Vagina (tissue), 2 donors: Measurements from ENCODE around the gene PPM1A. TPM values are rescaled to one million over a fixed set of nuclear protein-coding genes. Genes with fewer than 3 reads are reported as not detected.

Source experiments
- DNase-seq, 2 donors: peaks; one replicate each; pipeline ENCODE4 v3.0.0-alpha.2; 2017; ENCODE audit errors: extremely low spot score in 2 of 2
- H3K27ac ChIP-seq: fragments of 200-600 bp; sonication (generic); one replicate; pipeline ENCODE4 v1.5.1; 2019
- H3K27me3 ChIP-seq: fragments of 200-600 bp; sonication (generic); one replicate; pipeline ENCODE4 v1.5.1; 2019
- H3K36me3 ChIP-seq, 2 donors: fragments of 200-600 bp; sonication (generic); one replicate each; pipeline ENCODE4 v1.5.1; 2017 to 2019
- H3K4me1 ChIP-seq: fragments of 200-600 bp; sonication (generic); one replicate; pipeline ENCODE4 v1.5.1; 2019
- H3K4me3 ChIP-seq, 2 donors: fragments of 200-600 bp; sonication (generic); 1 replicate in 1 of 2; 2 replicates in 1 of 2; pipeline ENCODE4 v1.5.1; 2016 to 2019
- H3K9me3 ChIP-seq: fragments of 200-600 bp; sonication (generic); one replicate; pipeline ENCODE4 v1.5.1; 2019
- CTCF ChIP-seq, 3 experiments: fragments of 450-650 bp in 2 of 3; fragments of 200-600 bp in 1 of 3; sonication (generic) in 1 of 3; IDR thresholded peaks; one replicate each; pipeline ENCODE4 v1.5.1; 2017 to 2019; ENCODE audit warnings: antibody characterized with exemption in 3 of 3, mild to moderate bottlenecking in 2 of 3, moderate library complexity in 2 of 3
- POLR2A ChIP-seq, 2 donors: fragments of 450-650 bp; IDR thresholded peaks; one replicate each; pipeline ENCODE4 v1.6.1; 2017; ENCODE audit warnings: antibody characterized with exemption in 2 of 2, mild to moderate bottlenecking in 2 of 2, moderate library complexity in 2 of 2
- POLR2AphosphoS5 ChIP-seq, 2 donors: sonication (generic); formaldehyde crosslinking; IDR thresholded peaks; one replicate each; pipeline ENCODE4 v1.9.0; 2017; ENCODE audit warnings: antibody characterized with exemption in 2 of 2, mild to moderate bottlenecking in 2 of 2, low read depth in 1 of 2; ENCODE audit not compliant: insufficient read depth in 1 of 2
- intact Hi-C: fragments of 100-400 bp; cut with DNase I; formaldehyde crosslinking; loops from one replicate; pipeline ENCODE4 v1.15.1; 2023
- total RNA-seq: library from RNA; depleted of rRNA; stranded (reverse); fragments of >200 nt; gene quantifications from one replicate; pipeline ENCODE4 v1.2.3, GENCODE V29; 2016

Gene PPM1A
- total RNA-seq, 1 donor from 2014 or later: 33.9 TPM

DNA sequence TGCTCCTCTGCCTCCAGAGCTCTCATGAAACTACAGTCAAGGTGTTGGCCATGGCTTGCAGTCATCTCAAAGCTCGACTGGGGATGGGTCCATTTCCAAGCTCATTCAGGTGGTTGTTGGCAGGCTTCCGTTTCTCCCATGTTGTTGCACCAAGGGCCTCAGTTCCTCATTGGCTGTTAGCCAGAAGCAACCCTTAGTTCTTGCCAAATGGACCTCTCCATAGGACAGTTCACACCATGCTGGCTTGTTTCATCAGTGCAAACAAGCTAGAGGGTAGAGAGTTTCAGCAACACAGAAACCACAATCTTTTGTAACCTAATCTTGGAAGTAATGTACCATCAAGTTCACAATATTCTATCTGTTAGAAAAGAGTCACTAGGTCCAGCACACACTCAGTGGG lies 22.7 kb upstream of the PPM1A start:
- no peak for DNase-seq
- Histone ChIP-seq H3K4me3 (no peak overlapping the region), H3K36me3 (no peaks in the 10 kb centered on the region), H3K4me1 (no peaks in the 10 kb centered on the region), H3K9me3 (no peaks in the 10 kb centered on the region), H3K27ac (no peak overlapping the region), H3K27me3 (no peaks in the 10 kb centered on the region)
- intact Hi-C loops: no loop called here
- TF ChIP-seq POLR2AphosphoS5 (IDR thresholded peaks at IDR 0.05; ENCODE audit: insufficient read depth in 1 of 2, low read depth in 1 of 2) (no peak), CTCF (IDR thresholded peaks at IDR 0.05) (no peak), POLR2A (IDR thresholded peaks at IDR 0.05) (no peak)

- Histone ChIP-seq H3K27ac (no peak overlapping the region), H3K27me3 (no peaks in the 10 kb centered on the region), H3K36me3 (no peaks in the 10 kb centered on the region), H3K4me1 (no peaks in the 10 kb centered on the region), H3K4me3 (no peak overlapping the region), H3K9me3 (no peaks in the 10 kb centered on the region)
- no peak for DNase-seq
- intact Hi-C loops: no loop called here
- TF ChIP-seq POLR2A (IDR thresholded peaks at IDR 0.05) (no peak), POLR2AphosphoS5 (IDR thresholded peaks at IDR 0.05; ENCODE audit: insufficient read depth in 1 of 2, low read depth in 1 of 2) (no peak), CTCF (IDR thresholded peaks at IDR 0.05) (no peak)
Measured at GRCh38 chr14:60227291-60227690, 21.7 kb upstream of the PPM1A start.

GRCh38 chr14:60229614-60230013 lies 19.4 kb upstream of the PPM1A start:
- intact Hi-C loops: no loop called here
- Histone ChIP-seq H3K36me3 (no peaks in the 10 kb centered on the region), H3K4me3 (no peak overlapping the region), H3K27me3 (no peaks in the 10 kb centered on the region), H3K9me3 (no peaks in the 10 kb centered on the region), H3K4me1 (no peaks in the 10 kb centered on the region), H3K27ac (no peak overlapping the region)
- no peak for TF ChIP-seq POLR2AphosphoS5 (IDR thresholded peaks at IDR 0.05; ENCODE audit: insufficient read depth in 1 of 2, low read depth in 1 of 2)
- TF ChIP-seq CTCF (IDR thresholded peaks at IDR 0.05): no peak
- TF ChIP-seq POLR2A (IDR thresholded peaks at IDR 0.05): no peak
- no peak for DNase-seq

DNA sequence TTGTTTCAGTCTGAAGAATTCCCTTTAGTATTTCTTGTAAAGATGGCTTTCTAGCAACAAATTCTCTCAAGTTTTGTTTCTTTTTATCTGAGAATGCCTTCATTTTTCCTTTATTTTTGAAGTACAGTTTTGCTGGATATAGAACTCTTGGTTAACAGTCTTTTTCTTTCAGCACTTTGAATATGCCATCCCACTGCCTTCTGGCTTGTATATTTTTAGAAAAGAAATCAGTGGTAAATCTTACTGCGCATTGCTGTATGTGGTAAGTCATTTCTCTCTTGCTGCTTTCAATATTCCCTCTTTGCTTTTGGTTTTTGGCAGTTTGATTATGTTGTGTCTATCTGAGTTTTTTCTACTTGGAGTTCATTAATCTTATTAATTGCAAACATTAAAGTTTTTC lies 16.8 kb upstream of the PPM1A start:
- H3K27me3 ChIP-seq: no peaks in the 10 kb centered on the region
- TF ChIP-seq CTCF (IDR thresholded peaks at IDR 0.05): no peak
- no peak for TF ChIP-seq POLR2AphosphoS5 (IDR thresholded peaks at IDR 0.05; ENCODE audit: insufficient read depth in 1 of 2, low read depth in 1 of 2)
- TF ChIP-seq POLR2A (IDR thresholded peaks at IDR 0.05): no peak
- intact Hi-C loops: no loop called here
- no peaks in the 10 kb centered on the region for H3K9me3 ChIP-seq
- no peaks in the 10 kb centered on the region for H3K4me1 ChIP-seq
- H3K36me3 ChIP-seq: no peaks in the 10 kb centered on the region
- H3K4me3 ChIP-seq: no peak overlapping the region
- no peak for DNase-seq
- no peak overlapping the region for H3K27ac ChIP-seq

GRCh38 chr14:60233251-60233650 lies 15.8 kb upstream of the PPM1A start:
- no peak overlapping the region for H3K27ac ChIP-seq
- no peak for TF ChIP-seq CTCF (IDR thresholded peaks at IDR 0.05)
- no peaks in the 10 kb centered on the region for H3K9me3 ChIP-seq
- H3K27me3 ChIP-seq: no peaks in the 10 kb centered on the region
- intact Hi-C loops: no loop called here
- DNase-seq: no peak
- no peaks in the 10 kb centered on the region for H3K36me3 ChIP-seq
- no peak overlapping the region for H3K4me3 ChIP-seq
- no peaks in the 10 kb centered on the region for H3K4me1 ChIP-seq
